Central memory CD8-positive, alpha-beta T cell (primary cell): ENCODE data around the gene WDR1.

ENCODE experiments used
- ATAC-seq: fragments of 150-1000 bp; cut with Tn5 transposase; replicated peaks from 2 replicates; pipeline ENCODE4 v1.10.0; 2022; ENCODE audit warnings: mild to moderate bottlenecking, moderate FRiP score, moderate number of reproducible peaks; ENCODE audit not compliant: poor library complexity, severe bottlenecking; ENCODE audit errors: extremely low read depth
- DNase-seq, 2 donors: peaks; one replicate each; pipeline ENCODE4 v3.0.0; 2021; ENCODE audit warnings: low spot score in 2 of 2
- H3K27ac Mint-ChIP-seq: one replicate; pipeline ENCODE4 v1.8.0; 2022; ENCODE audit warnings: low read depth, mild to moderate bottlenecking, moderate library complexity, mixed read lengths
- H3K27me3 Mint-ChIP-seq: one replicate; pipeline ENCODE4 v1.8.0; 2022; ENCODE audit warnings: mixed read lengths
- H3K36me3 Mint-ChIP-seq: one replicate; pipeline ENCODE4 v1.8.0; 2022; ENCODE audit warnings: mild to moderate bottlenecking, moderate library complexity, mixed read lengths; ENCODE audit not compliant: insufficient read depth
- H3K4me1 Mint-ChIP-seq: one replicate; pipeline ENCODE4 v1.8.0; 2022; ENCODE audit warnings: mixed read lengths
- H3K4me3 Mint-ChIP-seq: one replicate; pipeline ENCODE4 v1.8.0; 2022; ENCODE audit warnings: mild to moderate bottlenecking, moderate library complexity, mixed read lengths
- H3K9me3 Mint-ChIP-seq: one replicate; pipeline ENCODE4 v1.8.0; 2022; ENCODE audit warnings: mixed read lengths

Gene WDR1

DNA sequence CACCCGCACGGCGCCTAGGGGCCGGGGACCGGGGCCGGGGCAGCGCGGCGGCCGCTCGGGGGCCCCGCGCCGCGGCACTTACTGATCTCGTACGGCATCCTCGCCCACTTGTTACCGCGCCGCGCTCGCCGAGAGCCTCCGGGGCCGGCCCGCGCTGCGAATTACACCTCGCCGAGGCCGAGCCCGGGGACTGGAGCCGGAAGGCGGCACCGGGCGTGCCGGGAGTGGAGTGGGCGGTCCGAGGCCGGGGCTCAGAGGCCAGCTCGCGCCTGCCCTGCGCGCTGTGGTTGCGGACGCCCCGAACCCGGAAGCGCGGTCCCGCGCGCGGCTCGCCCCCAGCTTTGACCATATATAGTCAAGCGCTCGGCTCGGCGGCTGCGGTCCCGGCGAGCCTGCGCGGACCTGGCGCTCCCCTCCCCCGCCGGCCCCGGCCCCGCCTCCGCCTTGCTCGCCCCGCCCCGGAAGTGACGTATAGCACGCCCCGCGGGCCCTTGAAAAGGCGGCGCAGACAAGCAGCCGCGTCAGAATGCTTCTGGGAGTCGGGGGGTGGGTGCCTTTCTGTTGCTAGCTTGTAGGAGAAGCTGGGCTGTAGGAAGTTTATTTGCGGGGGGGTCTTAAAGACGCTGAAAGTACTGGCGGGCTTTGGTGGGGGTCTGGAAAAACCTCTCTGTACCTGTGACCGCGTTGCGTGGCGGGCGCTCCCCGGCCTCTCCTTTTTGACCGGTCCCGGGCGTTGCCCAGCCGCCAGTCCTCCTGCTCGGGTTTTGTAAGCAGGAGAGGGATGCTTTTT is at the start of gene WDR1:
TSS of gene WDR1 (minus strand) at position 231 of the 790 bp plus-strand sequence. CDS start at position 98, 133 bp downstream.
- DNase-seq (peak; percentile 80 to 81), ATAC-seq (peak; percentile 80)
- H3K4me1 Mint-ChIP-seq: peaks cover 55% of the 10 kb centered on the region
- no peaks in the 10 kb centered on the region for H3K9me3 Mint-ChIP-seq
- peak within 1 kb of the TSS; percentile 98 for H3K4me3 Mint-ChIP-seq
- H3K27me3 Mint-ChIP-seq: no peaks in the 10 kb centered on the region
- H3K27ac Mint-ChIP-seq: peak within 1 kb of the TSS; percentile 96
- peaks cover 51% of the 10 kb centered on the region for H3K36me3 Mint-ChIP-seq

GRCh38 chr4:10164877-10165283 is 48.3 kb upstream of the WDR1 start:
- Mint-ChIP-seq H3K36me3 (no peaks in the 10 kb centered on the region), H3K9me3 (no peaks in the 10 kb centered on the region), H3K4me1 (peaks cover 6% of the 10 kb centered on the region), H3K27me3 (peaks cover under 1% of the 10 kb centered on the region), H3K27ac (no peak overlapping the region), H3K4me3 (no peak overlapping the region)
- ATAC-seq (no peak), DNase-seq (no peak)

DNA sequence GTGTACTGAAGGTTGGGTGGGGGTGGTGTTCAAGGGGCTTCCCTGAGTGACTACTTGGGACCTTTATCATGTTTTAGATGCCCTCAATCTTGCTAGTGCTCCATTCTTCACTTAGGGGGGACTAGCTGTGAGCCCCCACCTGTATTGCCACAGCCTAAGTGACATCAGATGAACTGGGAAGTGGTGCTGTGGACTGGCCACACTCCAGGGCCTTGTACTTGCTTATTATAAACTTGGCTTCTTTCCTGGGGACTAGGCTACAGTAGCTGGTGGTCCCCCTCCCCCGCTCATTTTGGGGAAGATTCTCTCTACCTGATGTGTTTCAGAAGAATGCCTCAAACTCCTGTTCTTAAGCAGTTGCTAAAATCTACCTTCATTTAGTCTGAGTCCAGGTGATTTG is 46.7 kb upstream of the WDR1 start:
- Mint-ChIP-seq H3K4me1 (peaks cover 6% of the 10 kb centered on the region), H3K27me3 (no peaks in the 10 kb centered on the region), H3K27ac (no peak overlapping the region), H3K9me3 (no peaks in the 10 kb centered on the region), H3K4me3 (no peak overlapping the region), H3K36me3 (no peaks in the 10 kb centered on the region)
- ATAC-seq (no peak), DNase-seq (no peak)

DNA sequence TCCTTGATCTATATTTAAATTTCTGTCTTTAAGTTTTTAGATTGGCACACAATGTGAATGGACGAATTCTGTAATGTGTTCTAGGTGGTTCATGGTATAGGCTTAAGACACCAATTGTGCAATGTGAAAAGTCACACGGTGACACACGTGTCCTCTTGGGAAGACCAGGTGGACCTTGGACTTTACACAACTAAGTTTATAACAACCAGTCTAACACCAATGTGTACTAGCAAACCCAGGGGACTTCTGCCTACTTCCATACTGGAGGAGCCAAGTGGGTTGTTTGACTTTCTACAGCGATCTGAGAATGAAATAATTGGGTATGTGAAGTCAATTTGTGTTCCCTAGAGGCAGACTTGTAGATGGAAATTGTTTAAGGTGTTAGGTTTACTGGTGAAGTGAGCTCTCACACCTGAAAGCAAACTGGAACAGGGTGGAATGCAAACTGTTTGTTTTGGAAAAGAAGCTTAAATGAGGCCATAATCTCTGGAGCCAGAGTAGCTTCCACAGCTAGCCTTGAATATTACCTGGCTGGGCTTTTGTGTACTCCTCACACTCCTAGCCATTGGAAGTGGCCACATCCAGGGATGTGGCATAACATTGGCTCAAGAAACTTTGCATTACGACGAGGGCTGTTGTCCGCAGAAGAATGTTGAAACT is 45.9 kb upstream of the WDR1 start:
- H3K27me3 Mint-ChIP-seq: no peaks in the 10 kb centered on the region
- H3K4me1 Mint-ChIP-seq: peaks cover 11% of the 10 kb centered on the region
- no peak for ATAC-seq

GRCh38 chr4:10161840-10162239 is 45.2 kb upstream of the WDR1 start:
- peaks cover 5% of the 10 kb centered on the region for H3K27me3 Mint-ChIP-seq
- no peaks in the 10 kb centered on the region for H3K9me3 Mint-ChIP-seq
- H3K27ac Mint-ChIP-seq: no peak overlapping the region
- H3K4me3 Mint-ChIP-seq: peak overlapping the region; percentile 43
- DNase-seq (no peak), ATAC-seq (peak; percentile 69)
- H3K4me1 Mint-ChIP-seq: peaks cover 11% of the 10 kb centered on the region
- no peaks in the 10 kb centered on the region for H3K36me3 Mint-ChIP-seq

More for the DNA sequence above, 45.9 kb upstream of the WDR1 start:
- H3K27ac Mint-ChIP-seq: no peak overlapping the region
- no peak for DNase-seq
- H3K9me3 Mint-ChIP-seq: no peaks in the 10 kb centered on the region
- H3K4me3 Mint-ChIP-seq: no peak overlapping the region
- H3K36me3 Mint-ChIP-seq: no peaks in the 10 kb centered on the region

DNA sequence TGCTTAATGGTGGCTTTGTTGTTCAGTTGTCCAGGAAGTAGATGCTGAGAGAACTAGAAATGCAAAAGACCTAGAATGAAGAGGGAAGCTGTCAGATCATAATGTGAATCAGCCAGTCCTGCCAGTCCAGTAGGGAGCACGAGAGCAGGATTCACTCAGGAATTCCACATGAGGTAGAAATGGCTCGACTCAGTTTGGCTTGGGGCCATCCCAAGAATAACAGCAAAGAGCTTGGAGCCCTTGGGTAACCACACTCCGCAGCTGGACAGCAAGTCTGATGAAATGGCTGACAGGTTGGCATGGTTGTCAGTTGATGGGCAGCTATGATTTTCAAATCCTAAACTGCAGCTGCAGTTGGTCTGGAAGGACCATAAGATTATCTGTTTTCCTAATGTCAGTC is 44.5 kb upstream of the WDR1 start:
- H3K4me1 Mint-ChIP-seq: peaks cover 11% of the 10 kb centered on the region
- no peaks in the 10 kb centered on the region for H3K36me3 Mint-ChIP-seq
- DNase-seq: no peak
- no peaks in the 10 kb centered on the region for H3K9me3 Mint-ChIP-seq
- peaks cover 12% of the 10 kb centered on the region for H3K27me3 Mint-ChIP-seq
- H3K4me3 Mint-ChIP-seq: no peak overlapping the region
- H3K27ac Mint-ChIP-seq: no peak overlapping the region
- ATAC-seq: no peak

GRCh38 chr4:10160281-10160856 is 43.8 kb upstream of the WDR1 start:
- Mint-ChIP-seq H3K4me1 (peaks cover 11% of the 10 kb centered on the region), H3K36me3 (no peaks in the 10 kb centered on the region), H3K9me3 (no peaks in the 10 kb centered on the region), H3K27me3 (peaks cover 20% of the 10 kb centered on the region), H3K4me3 (no peak overlapping the region), H3K27ac (no peak overlapping the region)
- DNase-seq (no peak), ATAC-seq (no peak)

DNA sequence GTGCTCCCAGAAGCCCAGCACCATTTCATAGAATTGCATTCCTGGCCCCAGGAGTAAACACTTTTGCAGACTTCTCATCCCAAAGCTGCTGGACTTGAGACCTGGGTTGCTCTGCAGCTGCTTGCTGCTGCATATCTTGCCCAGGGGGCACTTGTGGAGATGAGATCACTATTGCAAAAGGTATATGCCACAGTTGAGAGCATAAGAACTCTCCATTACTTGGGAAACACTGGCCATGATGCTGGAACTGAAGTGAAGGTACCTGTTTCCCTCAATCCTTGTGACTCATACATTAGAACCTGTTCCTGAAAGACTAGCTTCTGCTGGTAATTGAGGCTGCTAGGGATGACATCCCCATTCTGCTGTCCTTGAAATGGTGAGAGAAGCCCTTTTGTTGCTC is 43.1 kb upstream of the WDR1 start:
- no peaks in the 10 kb centered on the region for H3K36me3 Mint-ChIP-seq
- no peaks in the 10 kb centered on the region for H3K9me3 Mint-ChIP-seq
- peaks cover 11% of the 10 kb centered on the region for H3K4me1 Mint-ChIP-seq
- ATAC-seq: no peak
- peaks cover 24% of the 10 kb centered on the region for H3K27me3 Mint-ChIP-seq
- H3K27ac Mint-ChIP-seq: no peak overlapping the region
- no peak overlapping the region for H3K4me3 Mint-ChIP-seq
- DNase-seq: no peak

GRCh38 chr4:10158333-10158942 is 41.8 kb upstream of the WDR1 start:
- no peak for ATAC-seq
- H3K9me3 Mint-ChIP-seq: no peaks in the 10 kb centered on the region
- H3K4me1 Mint-ChIP-seq: peaks cover 11% of the 10 kb centered on the region
- H3K36me3 Mint-ChIP-seq: no peaks in the 10 kb centered on the region
- peaks cover 24% of the 10 kb centered on the region for H3K27me3 Mint-ChIP-seq
- H3K27ac Mint-ChIP-seq: no peak overlapping the region
- no peak overlapping the region for H3K4me3 Mint-ChIP-seq
- no peak for DNase-seq

DNA sequence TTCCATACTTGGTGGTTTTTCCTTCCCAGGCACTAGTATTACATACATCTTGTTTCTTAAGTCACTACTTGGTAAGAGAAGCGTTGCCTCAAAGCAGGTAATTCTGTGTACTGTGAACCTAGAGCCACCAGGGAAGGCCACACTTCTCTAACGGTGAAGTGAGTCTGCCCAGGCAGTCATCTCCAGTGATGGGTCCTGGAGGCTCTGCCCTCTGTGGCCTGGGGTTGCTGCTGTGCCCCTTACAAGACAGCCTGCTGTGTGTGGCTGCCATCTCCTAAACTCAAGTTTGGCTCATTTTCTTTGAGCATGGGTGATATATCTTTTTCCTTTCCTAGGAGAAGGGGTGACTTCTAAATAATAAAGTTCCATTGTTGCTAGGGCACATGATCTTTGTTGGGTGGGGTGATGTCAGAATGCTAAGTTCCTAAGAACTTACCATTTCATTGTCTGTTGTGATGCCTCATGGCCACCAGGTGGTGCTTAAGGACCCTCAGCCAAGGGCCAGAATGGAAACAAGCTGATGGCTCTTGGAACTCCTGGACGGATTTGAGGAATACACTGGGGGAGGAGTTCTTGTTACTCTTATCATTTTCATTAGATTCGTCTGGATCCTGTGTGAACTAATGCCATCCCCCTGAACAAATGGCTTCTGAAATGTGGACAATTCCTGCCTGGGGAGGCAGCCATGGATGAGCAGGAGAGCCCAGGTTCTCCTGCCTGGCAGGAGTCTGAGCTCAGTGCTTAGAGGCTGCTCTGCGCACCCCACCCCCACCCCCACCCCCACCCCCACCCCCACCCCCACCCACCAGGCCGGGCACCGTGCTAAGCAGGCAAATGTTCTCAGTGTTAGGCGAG is 41.1 kb upstream of the WDR1 start:
- H3K4me3 Mint-ChIP-seq: no peak overlapping the region
- no peaks in the 10 kb centered on the region for H3K9me3 Mint-ChIP-seq
- H3K36me3 Mint-ChIP-seq: no peaks in the 10 kb centered on the region
- peaks cover 24% of the 10 kb centered on the region for H3K27me3 Mint-ChIP-seq
- peak; percentile 31 for ATAC-seq
- no peak overlapping the region for H3K27ac Mint-ChIP-seq
- DNase-seq: no peak
- peaks cover 11% of the 10 kb centered on the region for H3K4me1 Mint-ChIP-seq

GRCh38 chr4:10154241-10154640 is 37.6 kb upstream of the WDR1 start:
- Mint-ChIP-seq H3K4me3 (no peak overlapping the region), H3K4me1 (peaks cover 5% of the 10 kb centered on the region), H3K36me3 (no peaks in the 10 kb centered on the region), H3K27ac (no peak overlapping the region), H3K9me3 (no peaks in the 10 kb centered on the region), H3K27me3 (peaks cover 24% of the 10 kb centered on the region)
- DNase-seq (no peak), ATAC-seq (no peak)

DNA sequence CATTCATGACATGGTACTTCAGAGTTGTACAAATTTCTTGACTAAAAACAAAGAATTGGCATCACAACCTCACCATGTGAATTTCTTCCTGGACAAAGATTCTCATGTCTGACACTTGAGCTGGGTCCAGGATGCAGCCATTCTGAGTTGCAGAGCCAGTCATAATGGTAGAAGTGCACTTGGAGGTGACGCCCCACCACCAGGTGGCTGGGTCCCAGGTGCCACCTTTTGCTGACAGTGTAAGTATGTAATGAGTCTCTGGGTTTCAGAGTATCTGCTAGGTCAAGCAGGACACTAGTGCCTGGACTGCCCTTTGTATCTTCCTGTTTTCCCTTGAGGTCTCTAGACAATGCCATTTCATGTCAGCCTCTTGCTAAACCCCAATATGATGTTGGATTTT is 36.6 kb upstream of the WDR1 start:
- H3K4me1 Mint-ChIP-seq: peaks cover 5% of the 10 kb centered on the region
- no peak for ATAC-seq
- no peak overlapping the region for H3K27ac Mint-ChIP-seq
- H3K36me3 Mint-ChIP-seq: no peaks in the 10 kb centered on the region
- no peaks in the 10 kb centered on the region for H3K9me3 Mint-ChIP-seq
- no peak for DNase-seq
- peaks cover 24% of the 10 kb centered on the region for H3K27me3 Mint-ChIP-seq
- no peak overlapping the region for H3K4me3 Mint-ChIP-seq
